Ascending aorta (tissue), 2 donors: ENCODE results near the gene TTC21A. TPM values are rescaled to one million over a fixed set of nuclear protein-coding genes. Genes with fewer than 3 reads are reported as not detected.
A peak's percentile ranks its signal among the peaks of the same experiment; 100 is the strongest.

ENCODE experiments used
- DNase-seq, 2 donors: peaks; one replicate each; pipeline ENCODE4 v3.0.0-alpha.2; 2019; ENCODE audit warnings: low spot score in 2 of 2
- H3K27ac ChIP-seq, 2 donors: fragments of 200-600 bp; sonication (generic); one replicate each; pipeline ENCODE4 v1.5.1; 2016 to 2017; ENCODE audit warnings: mild to moderate bottlenecking in 1 of 2
- H3K27me3 ChIP-seq: fragments of 200-600 bp; sonication (generic); one replicate; pipeline ENCODE4 v1.5.1; 2017
- H3K36me3 ChIP-seq, 2 donors: fragments of 200-600 bp; sonication (generic); one replicate each; pipeline ENCODE4 v1.5.1; 2016
- H3K4me1 ChIP-seq, 2 donors: fragments of 200-600 bp; sonication (generic); one replicate each; pipeline ENCODE4 v1.5.1; 2016 to 2017; ENCODE audit warnings: mild to moderate bottlenecking in 1 of 2
- H3K4me3 ChIP-seq, 2 donors: fragments of 200-600 bp; sonication (generic); one replicate each; pipeline ENCODE4 v1.5.1; 2016 to 2017; ENCODE audit warnings: mild to moderate bottlenecking in 1 of 2
- H3K9me3 ChIP-seq, 2 donors: fragments of 200-600 bp; sonication (generic); one replicate each; pipeline ENCODE4 v1.5.1; 2016
- CTCF ChIP-seq, 3 experiments: fragments of 200-600 bp in 2 of 3; fragments of 450-650 bp in 1 of 3; sonication (generic) in 2 of 3; IDR thresholded peaks; one replicate each; pipeline ENCODE4 v1.5.1; 2016 to 2019; ENCODE audit warnings: antibody characterized with exemption in 3 of 3, mild to moderate bottlenecking in 1 of 3, moderate library complexity in 1 of 3
- intact Hi-C: fragments of 100-400 bp; cut with DNase I; formaldehyde crosslinking; loops from one replicate; pipeline ENCODE4 v1.15.1; 2023
- total RNA-seq: library from RNA; depleted of rRNA; stranded (reverse); fragments of >200 nt; gene quantifications from one replicate; pipeline ENCODE4 v1.1.0, GENCODE V29; 2016

The TTC21A gene
- total RNA-seq, 1 donor from 2014 or later: 0.43 TPM

- no peaks in the 10 kb centered on the region for H3K27me3 ChIP-seq
- no peak for TF ChIP-seq CTCF (IDR thresholded peaks at IDR 0.05)
- peaks cover 13 to 35% of the 10 kb centered on the region in 2 donors for H3K36me3 ChIP-seq
- no peak overlapping the region for H3K27ac ChIP-seq
- intact Hi-C loops: loop anchor here (10.0 kb wide), 1 partner anchor 48 kb away; no protein-coding TSS in a partner anchor
- H3K4me3 ChIP-seq: no peak overlapping the region
- peaks cover 8 to 20% of the 10 kb centered on the region in 2 donors for H3K4me1 ChIP-seq
- H3K9me3 ChIP-seq: no peaks in the 10 kb centered on the region
- DNase-seq: peak in 1 of 2 donors; percentile 60
Observed at GRCh38 chr3:39136533-39137434, 29.3 kb downstream of the TTC21A start.

- no peak for TF ChIP-seq CTCF (IDR thresholded peaks at IDR 0.05)
- intact Hi-C loops: loop anchor here (10.0 kb wide), 1 partner anchor 47 kb away; no protein-coding TSS in a partner anchor
- peaks cover 15 to 27% of the 10 kb centered on the region in 2 donors for H3K4me1 ChIP-seq
Observed at GRCh38 chr3:39137435-39137936, 30.0 kb downstream of the TTC21A start.

GRCh38 chr3:39137991-39138803 is 30.7 kb downstream of the TTC21A start:
- no peak overlapping the region for H3K27ac ChIP-seq
- H3K36me3 ChIP-seq: peaks cover 28 to 48% of the 10 kb centered on the region in 2 donors
- H3K9me3 ChIP-seq: no peaks in the 10 kb centered on the region
- intact Hi-C loops: loop anchor here (10.0 kb wide), 1 partner anchor 47 kb away; no protein-coding TSS in a partner anchor
- peaks cover 17 to 29% of the 10 kb centered on the region in 2 donors for H3K4me1 ChIP-seq
- no peak overlapping the region for H3K4me3 ChIP-seq
- TF ChIP-seq CTCF (IDR thresholded peaks at IDR 0.05): no peak
- DNase-seq: peak in 1 of 2 donors; percentile 62
- no peaks in the 10 kb centered on the region for H3K27me3 ChIP-seq

More at GRCh38 chr3:39137435-39137936, 30.0 kb downstream of the TTC21A start:
- H3K27me3 ChIP-seq: no peaks in the 10 kb centered on the region
- H3K27ac ChIP-seq: no peak overlapping the region
- peak in 1 of 2 donors; percentile 63 for DNase-seq
- peaks cover 20 to 43% of the 10 kb centered on the region in 2 donors for H3K36me3 ChIP-seq
- H3K4me3 ChIP-seq: no peak overlapping the region
- no peaks in the 10 kb centered on the region for H3K9me3 ChIP-seq

GRCh38 chr3:39138804-39139415 is 31.4 kb downstream of the TTC21A start:
- Histone ChIP-seq H3K27ac (peak overlapping the region in 1 of 2 donors; percentile 5), H3K4me1 (peaks cover 17 to 29% of the 10 kb centered on the region in 2 donors)

More at GRCh38 chr3:39138804-39139415, 31.4 kb downstream of the TTC21A start:
- peak in 1 of 2 donors; percentile 81 for DNase-seq
- no peaks in the 10 kb centered on the region for H3K27me3 ChIP-seq
- H3K9me3 ChIP-seq: no peaks in the 10 kb centered on the region
- intact Hi-C loops: loop anchor here (10.0 kb wide), 1 partner anchor 46 kb away; no protein-coding TSS in a partner anchor
- no peak overlapping the region for H3K4me3 ChIP-seq
- no peak for TF ChIP-seq CTCF (IDR thresholded peaks at IDR 0.05)
- H3K36me3 ChIP-seq: peaks cover 35 to 51% of the 10 kb centered on the region in 2 donors
